NOMO-1 treated with dmso at 0.1 percent for 144 hours (cell line): ENCODE data around the gene HDHD3.
A peak's percentile ranks its signal among the peaks of the same experiment; 100 is the strongest.
"Not testable (repeated sequence)": the region's sequence is repeated elsewhere in the genome, so short reads cannot be mapped to it uniquely, and the experiment has no call there.

Experiments
- DNase-seq: peaks from one replicate; lab custom pipeline; 2025; ENCODE audit not compliant: unreplicated experiment; lab: John Stamatoyannopoulos, UW

Gene HDHD3

DNA sequence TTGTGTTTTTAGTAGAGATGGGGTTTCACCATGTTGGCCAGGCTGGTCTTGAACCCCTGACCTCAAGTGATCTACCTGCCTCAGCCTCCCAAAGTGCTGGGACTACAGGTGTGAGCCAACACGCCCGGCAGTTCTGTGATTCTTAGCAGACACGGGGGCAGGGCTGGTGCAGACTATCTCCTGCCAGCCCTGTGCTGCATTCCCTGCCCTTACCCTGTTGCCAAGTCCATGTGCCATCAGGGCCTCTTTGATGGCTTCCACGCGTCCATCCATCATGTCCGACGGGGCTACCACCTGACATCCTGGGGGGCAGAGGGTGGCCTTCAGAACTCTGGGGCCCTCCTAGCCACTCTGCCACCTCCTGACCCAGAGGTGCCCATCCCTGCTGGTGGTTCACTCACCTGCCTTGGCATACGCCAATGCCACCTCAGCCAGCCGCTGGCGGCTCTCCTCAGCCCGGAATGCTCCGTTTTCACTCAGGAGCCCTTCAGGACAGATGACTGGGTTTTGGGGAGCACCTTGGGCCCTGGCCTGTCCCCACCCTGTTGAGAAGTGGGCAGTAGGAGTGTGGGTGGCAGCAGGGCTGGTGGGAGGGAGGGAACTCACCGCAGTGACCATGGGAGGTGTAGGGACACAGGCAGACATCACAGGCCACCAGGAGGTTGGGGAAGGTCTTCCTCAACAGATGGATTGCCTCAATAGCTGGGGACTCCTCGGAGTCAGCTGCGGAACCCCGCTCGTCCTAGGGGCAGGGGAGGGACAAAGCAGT is 13.6 kb upstream of the HDHD3 start:
- DNase-seq: no peak

- DNase-seq: no peak
These were observed 12.7 kb upstream of the HDHD3 start for GRCh38 chr9:113389451-113389850.

DNA sequence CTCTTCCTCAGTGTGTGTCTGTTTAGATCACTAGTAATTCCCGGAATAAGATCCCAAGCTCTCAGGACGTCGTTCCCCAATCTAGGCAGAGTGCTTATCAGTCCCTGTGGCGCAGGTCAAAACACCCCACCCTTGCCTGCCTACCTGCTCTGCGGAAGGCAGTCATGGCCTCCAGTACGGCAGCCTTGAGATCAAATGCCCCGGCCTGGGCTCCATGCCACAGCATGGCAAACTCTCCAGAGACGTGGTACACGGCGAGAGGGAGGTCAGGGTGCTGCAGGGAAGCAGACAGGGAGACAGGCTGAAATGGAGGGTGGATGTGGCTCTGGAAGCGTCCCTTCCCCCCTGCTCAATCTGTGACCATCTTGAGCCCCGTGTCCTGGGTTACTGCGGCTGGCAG is 12.0 kb upstream of the HDHD3 start:
- no peak for DNase-seq

DNA sequence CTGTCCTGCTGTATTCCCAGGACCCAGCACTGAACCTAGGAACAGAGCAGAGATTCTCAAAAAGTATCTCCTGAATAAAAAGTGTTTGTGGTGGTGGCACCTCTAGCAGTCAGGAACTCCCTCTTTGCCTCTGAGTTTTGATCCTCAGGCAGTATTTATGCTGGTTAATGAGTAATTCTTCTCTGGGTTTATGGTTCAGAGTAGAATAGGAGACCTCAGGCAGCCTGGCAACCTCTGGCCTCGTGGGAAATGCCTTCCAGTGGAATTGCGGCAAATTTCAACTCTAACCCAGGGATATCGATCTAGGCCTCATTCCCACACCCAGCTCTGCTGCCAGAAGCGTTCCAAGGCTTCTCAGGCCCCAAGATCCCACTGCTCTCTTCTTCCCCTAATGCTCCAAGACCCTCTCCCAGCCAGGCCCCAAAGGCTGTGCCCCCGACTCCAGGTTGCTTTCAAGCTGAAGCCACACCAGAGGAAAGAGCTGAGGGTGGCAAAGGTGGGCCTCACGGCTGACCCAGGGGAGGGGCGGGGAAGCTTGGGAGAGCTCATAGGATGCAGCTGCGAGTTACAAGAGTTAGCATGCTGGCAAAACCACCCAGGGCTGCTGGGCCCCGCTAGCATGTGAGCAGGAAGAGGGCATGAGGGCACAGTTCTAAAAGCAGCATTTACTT is 10.9 kb upstream of the HDHD3 start:
- DNase-seq: no peak

DNA sequence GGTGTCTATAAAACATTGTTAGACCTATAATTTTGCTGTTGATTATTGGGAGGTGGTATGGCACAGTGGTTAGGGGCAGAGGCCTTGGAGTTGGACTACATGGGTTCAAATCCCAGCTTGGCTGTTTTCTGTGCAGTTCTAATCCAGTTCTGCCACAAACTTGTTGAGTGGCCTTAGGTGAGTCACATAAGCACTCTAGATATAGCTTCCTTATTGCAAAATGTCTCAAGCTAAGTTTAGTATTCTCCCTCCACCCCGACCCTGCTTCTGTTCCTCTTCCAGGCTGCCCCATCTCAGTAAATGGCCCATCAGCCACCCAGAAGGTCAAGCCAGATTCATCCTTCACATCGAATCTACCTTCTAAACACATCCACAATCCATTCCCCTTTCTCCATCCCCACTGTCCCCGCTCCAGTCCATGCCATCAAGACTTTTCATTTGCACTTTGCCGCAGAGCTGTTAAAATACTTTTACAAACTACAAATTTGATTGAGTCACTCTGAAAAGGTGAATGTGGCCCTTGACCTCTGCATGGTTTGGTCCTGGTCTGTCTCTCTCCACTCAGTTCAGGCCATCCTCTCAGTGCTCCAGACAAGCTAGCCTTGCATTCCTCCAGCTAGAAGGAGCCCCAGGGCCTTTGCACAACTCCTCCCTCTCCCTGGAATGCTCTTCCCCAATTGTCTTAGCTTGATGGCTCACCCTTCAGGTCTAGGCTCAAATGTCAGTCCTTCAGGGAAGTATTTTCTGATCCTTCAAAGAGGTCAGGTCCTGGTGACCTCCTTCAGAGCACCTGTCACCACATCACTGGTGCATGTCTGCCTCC is 10.0 kb upstream of the HDHD3 start:
- DNase-seq: peak; percentile 59

DNA sequence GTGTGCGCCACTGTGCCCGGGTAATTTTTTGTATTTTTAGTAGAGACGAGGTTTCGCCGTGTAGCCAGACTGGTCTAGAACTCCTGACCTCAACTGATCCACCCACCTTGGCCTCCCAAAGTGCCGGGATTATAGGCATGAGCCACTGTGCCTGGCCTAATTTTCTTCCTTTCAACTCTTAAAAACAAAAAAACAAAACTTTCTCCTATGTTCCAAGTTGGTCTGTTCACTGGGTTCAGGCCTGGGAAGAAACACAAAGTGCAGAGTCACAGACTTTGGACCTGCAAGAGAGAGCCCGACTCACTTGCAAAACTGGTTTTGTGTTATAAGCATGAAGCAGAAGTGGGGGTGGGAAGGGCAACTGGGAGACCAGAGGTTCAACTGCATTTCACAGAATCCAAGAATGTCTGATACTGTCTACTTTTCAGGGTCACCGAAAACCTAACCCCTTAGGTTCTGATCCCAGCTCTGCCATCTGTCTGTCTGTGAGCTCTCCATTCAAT is 5.2 kb upstream of the HDHD3 start:
- DNase-seq: no peak

- DNase-seq: not testable (repeated sequence)
These were observed 4.7 kb upstream of the HDHD3 start for GRCh38 chr9:113381441-113381840.

DNA sequence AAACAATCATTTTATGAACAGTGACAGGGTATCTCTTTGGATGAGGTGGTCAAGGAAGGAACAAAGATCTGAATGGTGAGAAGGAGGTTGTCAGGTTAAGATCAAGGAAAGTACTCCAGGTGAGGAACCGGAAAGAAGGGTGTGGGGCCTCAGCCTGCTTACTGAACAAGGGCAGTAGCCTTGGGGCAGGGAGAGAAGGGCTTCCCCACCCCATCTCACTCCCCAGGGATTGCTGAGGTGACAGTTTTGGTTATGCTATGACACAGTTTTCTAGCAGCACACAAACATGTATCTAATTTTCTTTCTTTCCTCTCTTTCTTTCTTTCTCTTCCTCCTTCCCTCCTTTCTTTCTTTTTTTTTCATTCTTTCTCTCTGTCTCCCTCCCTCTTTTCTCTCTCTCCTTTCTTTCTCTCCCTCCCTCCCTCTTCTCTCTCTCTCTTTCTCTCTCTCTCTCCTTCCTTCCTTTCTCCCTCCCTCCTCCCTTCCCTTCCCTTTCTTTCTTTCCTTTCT is 4.1 kb upstream of the HDHD3 start:
- DNase-seq: no peak

DNA sequence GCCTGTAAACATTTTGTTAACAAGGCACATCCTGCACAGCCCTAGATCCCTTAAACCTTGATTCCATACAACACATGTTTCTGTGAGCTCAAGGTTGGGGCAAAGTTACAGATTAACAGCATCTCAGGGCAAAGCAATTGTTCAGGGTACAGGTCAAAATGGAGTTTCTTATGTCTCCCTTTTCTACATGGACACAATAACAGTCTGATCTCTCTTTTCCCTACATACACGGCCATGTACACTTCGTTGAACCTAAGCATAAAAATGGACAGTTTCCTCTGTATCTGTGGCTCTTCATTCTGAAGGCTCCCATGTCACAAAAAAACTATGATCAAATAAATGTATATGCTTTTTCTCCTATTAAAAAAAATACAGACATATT is 3.0 kb upstream of the HDHD3 start:
- not testable (repeated sequence) for DNase-seq

DNA sequence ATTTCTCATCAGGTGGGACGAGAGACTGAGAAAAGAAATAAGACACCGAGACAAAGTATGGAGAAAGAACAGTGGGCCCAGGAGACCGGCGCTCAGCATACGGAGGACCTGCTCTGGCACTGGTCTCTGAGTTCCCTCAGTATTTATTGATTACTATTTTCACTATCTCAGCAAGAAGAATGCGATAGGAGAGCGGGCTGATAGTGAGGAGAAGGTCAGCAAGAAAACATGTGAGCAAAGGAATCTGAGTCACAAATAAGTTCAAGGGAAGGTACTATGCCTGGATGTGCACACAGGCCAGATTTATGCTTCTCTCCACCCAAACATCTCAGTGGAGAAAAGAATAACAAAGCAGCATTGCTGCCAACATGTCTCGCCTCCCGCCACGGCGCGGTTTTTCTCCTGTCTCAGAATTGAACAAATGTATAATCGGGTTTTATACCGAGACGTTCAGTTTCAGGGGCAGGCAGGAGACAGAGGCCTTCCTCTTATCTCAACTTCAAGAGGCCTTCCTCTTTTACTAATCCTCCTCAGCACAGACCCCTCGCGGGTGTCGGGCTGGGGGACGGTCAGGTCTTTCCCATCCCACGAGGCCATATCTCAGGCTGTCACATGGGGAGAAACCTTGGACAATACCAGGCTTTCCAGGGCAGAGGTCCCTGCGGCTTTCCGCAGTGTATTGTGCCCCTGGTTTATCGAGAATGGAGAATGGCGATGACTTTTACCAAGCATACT is 2.5 kb upstream of the HDHD3 start:
- not testable (repeated sequence) for DNase-seq

- DNase-seq: no peak
These were observed 1.4 kb downstream of the HDHD3 start for GRCh38 chr9:113375057-113376023.

GRCh38 chr9:113373676-113374392 is 3.0 kb downstream of the HDHD3 start:
- DNase-seq: no peak

- DNase-seq: no peak
These were observed 3.5 kb downstream of the HDHD3 start for GRCh38 chr9:113373256-113373655.

- DNase-seq: no peak
These were observed 4.7 kb downstream of the HDHD3 start for GRCh38 chr9:113372059-113372458.

- DNase-seq: no peak
These were observed 5.9 kb downstream of the HDHD3 start for GRCh38 chr9:113370806-113371325.

- no peak for DNase-seq
These were observed 7.0 kb downstream of the HDHD3 start for GRCh38 chr9:113369855-113370140.

DNA sequence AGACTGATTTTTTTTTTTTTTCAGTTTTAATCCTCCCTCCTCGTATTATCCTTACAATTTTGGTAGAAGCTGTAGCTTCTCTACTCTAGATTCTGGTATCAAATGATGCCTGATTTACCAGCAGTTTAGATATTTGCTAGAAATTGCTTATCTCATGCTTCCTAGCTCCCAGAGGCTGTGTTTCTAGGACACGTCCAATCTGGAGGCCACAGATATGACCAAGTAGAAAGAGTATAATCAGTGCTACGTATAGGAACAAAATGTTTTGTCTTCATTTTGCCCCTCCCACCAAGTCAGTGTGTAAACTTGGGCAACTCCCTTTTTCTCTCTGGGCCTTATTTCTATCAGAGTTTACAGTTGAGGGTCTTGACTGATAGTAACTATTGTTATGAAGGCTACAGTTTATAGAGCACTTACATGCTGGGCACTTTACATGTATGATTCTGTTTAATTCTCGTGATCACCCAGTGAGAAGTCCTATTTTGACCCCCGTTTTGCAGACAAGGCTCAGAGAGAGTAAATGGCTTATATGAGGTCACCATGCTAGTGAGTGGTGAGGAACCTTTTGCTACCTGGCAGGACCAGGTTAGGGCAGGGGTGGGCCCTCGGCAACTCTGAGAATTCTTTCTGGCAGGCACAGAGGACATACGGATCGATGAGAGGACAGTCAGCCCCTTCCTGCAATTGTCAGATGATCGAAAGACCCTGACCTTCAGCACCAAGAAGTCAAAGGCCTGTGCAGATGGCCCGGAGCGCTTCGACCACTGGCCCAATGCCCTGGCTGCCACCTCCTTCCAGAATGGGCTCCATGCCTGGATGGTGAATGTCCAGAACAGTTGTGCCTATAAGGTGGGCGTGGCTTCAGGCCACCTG is 7.6 kb downstream of the HDHD3 start:
- DNase-seq: no peak
